ENCODE results near the gene TGM3. TPM values are rescaled to one million over a fixed set of nuclear protein-coding genes. Genes with fewer than 3 reads are reported as not detected.

The TGM3 gene
- total and polyA plus RNA-seq, 2 experiments from 2014 or later: 0.08 TPM; not detected in 1

- Mint-ChIP-seq H3K27me3 (ENCODE audit: insufficient read depth, low read depth, poor library complexity) (peaks cover 3% of the 10 kb centered on the region), H3K9me3 (no peaks in the 10 kb centered on the region), H3K36me3 (ENCODE audit: low read depth) (no peaks in the 10 kb centered on the region), H3K4me3 (no peak overlapping the region), H3K27ac (no peak overlapping the region), H3K4me1 (peaks cover 24% of the 10 kb centered on the region)
- H3K4me2 ChIP-seq: no peak overlapping the region
- ATAC-seq (no peak), DNase-seq (ENCODE audit: low spot score) (no peak)
- peaks cover 10% of the 10 kb centered on the region for H3K4me1 ChIP-seq (ENCODE audit: insufficient read depth)
- no peaks in the 10 kb centered on the region for H3K9me2 ChIP-seq (ENCODE audit: insufficient read depth)
- TF ChIP-seq JUNB (IDR thresholded peaks at IDR 0.05; ENCODE audit: unreplicated experiment) (no peak), POLR2AphosphoS5 (IDR thresholded peaks at IDR 0.05; ENCODE audit: low read depth) (no peak), CREB1 (CRISPR knock-in tag; IDR thresholded peaks at IDR 0.05; ENCODE audit: low read depth) (no peak), ZNF114 (CRISPR knock-in tag; IDR thresholded peaks at IDR 0.05) (no peak), NANOG (IDR thresholded peaks at IDR 0.05; ENCODE audit: borderline replicate concordance) (no peak)
- no peaks in the 10 kb centered on the region for H3K27me3 ChIP-seq (ENCODE audit: insufficient read depth)
- H4K20me1 ChIP-seq (replicated peaks; ENCODE audit: insufficient read depth): no peaks in the 10 kb centered on the region
- H3K27ac ChIP-seq (ENCODE audit: low read depth): no peak overlapping the region
- H3K4me3 ChIP-seq: no peak overlapping the region
- no peak overlapping the region for H2AFZ ChIP-seq
- H3K79me2 ChIP-seq (replicated peaks; ENCODE audit: insufficient read depth): no peaks in the 10 kb centered on the region
- H3F3A ChIP-seq (replicated peaks; ENCODE audit: low read depth): no peaks in the 10 kb centered on the region
- H3K36me3 ChIP-seq (ENCODE audit: insufficient read depth): no peaks in the 10 kb centered on the region
Measured at GRCh38 chr20:2300002-2300401, 4.2 kb downstream of the TGM3 start.

- TF ChIP-seq NANOG (IDR thresholded peaks at IDR 0.05; ENCODE audit: borderline replicate concordance) (no peak), POLR2AphosphoS5 (IDR thresholded peaks at IDR 0.05; ENCODE audit: low read depth) (no peak), STAT1 (IDR thresholded peaks at IDR 0.05; ENCODE audit: unreplicated experiment) (no peak), REST (IDR thresholded peaks at IDR 0.05; ENCODE audit: unreplicated experiment) (no peak), ZNF331 (CRISPR knock-in tag; IDR thresholded peaks at IDR 0.05; ENCODE audit: low read depth) (no peak), JUNB (IDR thresholded peaks at IDR 0.05; ENCODE audit: unreplicated experiment) (no peak), ZNF462 (CRISPR knock-in tag; IDR thresholded peaks at IDR 0.05) (no peak), CREB1 (CRISPR knock-in tag; IDR thresholded peaks at IDR 0.05; ENCODE audit: low read depth) (no peak)
- no peak for ATAC-seq
- H3K27ac Mint-ChIP-seq: no peak overlapping the region
Measured at GRCh38 chr20:2300420-2300819, 4.6 kb downstream of the TGM3 start.

More at GRCh38 chr20:2300420-2300819, 4.6 kb downstream of the TGM3 start:
- Mint-ChIP-seq H3K36me3 (ENCODE audit: low read depth) (no peaks in the 10 kb centered on the region), H3K4me3 (no peak overlapping the region), H3K9me3 (no peaks in the 10 kb centered on the region), H3K27me3 (ENCODE audit: insufficient read depth, low read depth, poor library complexity) (peaks cover 3% of the 10 kb centered on the region), H3K4me1 (peaks cover 24% of the 10 kb centered on the region)
- no peaks in the 10 kb centered on the region for H3K27me3 ChIP-seq (ENCODE audit: insufficient read depth)
- H3K4me1 ChIP-seq (ENCODE audit: insufficient read depth): peaks cover 10% of the 10 kb centered on the region
- H3K4me3 ChIP-seq: no peak overlapping the region
- no peak overlapping the region for H3K27ac ChIP-seq (ENCODE audit: low read depth)
- H2AFZ ChIP-seq: no peak overlapping the region
- H4K20me1 ChIP-seq (replicated peaks; ENCODE audit: insufficient read depth): no peaks in the 10 kb centered on the region
- DNase-seq (ENCODE audit: low spot score): no peak
- H3K4me2 ChIP-seq: no peak overlapping the region
- no peaks in the 10 kb centered on the region for H3K9me2 ChIP-seq (ENCODE audit: insufficient read depth)
- H3K36me3 ChIP-seq (ENCODE audit: insufficient read depth): no peaks in the 10 kb centered on the region
- H3F3A ChIP-seq (replicated peaks; ENCODE audit: low read depth): no peaks in the 10 kb centered on the region
- H3K79me2 ChIP-seq (replicated peaks; ENCODE audit: insufficient read depth): no peaks in the 10 kb centered on the region
